CD4-positive, alpha-beta T cell treated with Interleukin-4 for 1 hour (primary cell): Measurements from ENCODE around the gene FSTL3.
A peak's percentile ranks its signal among the peaks of the same experiment; 100 is the strongest.
"Not testable (repeated sequence)": the region's sequence is repeated elsewhere in the genome, so short reads cannot be mapped to it uniquely, and the experiment has no call there.

Experiments
- DNase-seq, 2 donors: peaks; one replicate each; pipeline ENCODE4 v3.0.0-alpha.2; 2020 to 2022

Gene FSTL3

DNA sequence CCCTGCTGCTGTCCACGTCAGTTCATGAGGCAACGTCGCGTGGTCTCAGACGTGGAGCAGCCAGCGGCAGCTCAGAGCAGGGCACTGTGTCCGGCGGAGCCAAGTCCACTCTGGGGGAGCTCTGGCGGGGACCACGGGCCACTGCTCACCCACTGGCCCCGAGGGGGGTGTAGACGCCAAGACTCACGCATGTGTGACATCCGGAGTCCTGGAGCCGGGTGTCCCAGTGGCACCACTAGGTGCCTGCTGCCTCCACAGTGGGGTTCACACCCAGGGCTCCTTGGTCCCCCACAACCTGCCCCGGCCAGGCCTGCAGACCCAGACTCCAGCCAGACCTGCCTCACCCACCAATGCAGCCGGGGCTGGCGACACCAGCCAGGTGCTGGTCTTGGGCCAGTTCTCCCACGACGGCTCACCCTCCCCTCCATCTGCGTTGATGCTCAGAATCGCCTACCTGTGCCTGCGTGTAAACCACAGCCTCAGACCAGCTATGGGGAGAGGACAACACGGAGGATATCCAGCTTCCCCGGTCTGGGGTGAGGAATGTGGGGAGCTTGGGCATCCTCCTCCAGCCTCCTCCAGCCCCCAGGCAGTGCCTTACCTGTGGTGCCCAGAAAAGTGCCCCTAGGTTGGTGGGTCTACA is 6.6 kb downstream of the FSTL3 start:
- no peak for DNase-seq

DNA sequence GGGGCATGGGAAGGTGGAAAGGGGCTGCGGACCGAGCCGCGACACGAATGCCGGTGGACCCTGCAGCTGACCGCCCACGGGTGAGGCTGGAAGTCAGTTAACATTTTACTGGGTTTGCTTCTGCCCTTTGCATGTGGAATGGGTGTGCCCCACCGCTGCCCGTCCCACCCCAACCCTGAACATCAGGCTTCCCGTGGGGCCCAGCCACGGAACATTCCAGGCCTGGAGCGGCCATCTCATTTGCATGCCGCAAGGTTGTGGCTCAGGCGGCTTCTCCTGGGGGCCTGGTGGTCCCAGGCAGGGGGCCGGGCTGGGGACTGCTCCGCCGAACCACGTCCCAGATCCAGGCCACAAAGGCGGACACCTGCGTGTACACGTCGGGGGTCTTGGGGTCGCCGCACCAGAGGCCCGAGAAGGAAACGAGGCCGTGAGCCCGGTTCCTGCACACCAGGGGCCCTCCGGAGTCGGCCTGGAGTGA is 9.3 kb downstream of the FSTL3 start:
- no peak for DNase-seq

DNA sequence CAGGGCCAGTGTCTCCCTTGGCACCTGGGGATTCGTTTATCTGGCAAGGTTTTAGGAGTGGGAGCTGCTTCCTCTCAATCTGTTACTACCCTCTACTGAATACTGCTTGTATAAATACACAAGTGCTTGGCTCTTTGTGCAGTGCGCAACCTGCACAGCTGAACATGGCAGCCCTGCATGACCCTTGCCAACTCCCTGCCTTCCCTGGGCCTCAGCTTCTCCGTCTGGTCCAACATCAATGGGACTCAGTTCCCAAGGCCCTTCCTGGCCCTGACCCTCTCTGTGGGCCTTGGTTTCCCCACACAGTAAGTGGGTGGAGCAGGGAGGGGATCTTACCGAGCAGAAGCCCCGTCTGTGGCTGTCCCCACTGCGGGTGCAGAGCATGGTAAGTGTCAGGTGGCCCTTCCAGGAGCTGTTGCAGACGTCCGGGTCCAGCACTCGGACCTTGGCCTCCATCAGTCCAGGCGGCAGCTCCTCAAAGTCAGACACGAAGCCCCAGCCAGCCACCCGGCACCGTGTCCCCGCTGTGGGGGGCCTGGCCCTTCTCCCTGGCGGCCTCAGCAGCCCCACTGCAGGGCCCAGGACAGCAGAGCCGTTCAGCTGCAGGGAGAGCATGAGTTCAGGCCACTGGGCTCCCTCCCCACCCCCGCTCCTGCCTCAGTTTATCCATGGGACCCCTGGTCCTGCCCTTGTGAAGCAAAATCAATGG is 10.6 kb downstream of the FSTL3 start:
- DNase-seq, result no peak

DNA sequence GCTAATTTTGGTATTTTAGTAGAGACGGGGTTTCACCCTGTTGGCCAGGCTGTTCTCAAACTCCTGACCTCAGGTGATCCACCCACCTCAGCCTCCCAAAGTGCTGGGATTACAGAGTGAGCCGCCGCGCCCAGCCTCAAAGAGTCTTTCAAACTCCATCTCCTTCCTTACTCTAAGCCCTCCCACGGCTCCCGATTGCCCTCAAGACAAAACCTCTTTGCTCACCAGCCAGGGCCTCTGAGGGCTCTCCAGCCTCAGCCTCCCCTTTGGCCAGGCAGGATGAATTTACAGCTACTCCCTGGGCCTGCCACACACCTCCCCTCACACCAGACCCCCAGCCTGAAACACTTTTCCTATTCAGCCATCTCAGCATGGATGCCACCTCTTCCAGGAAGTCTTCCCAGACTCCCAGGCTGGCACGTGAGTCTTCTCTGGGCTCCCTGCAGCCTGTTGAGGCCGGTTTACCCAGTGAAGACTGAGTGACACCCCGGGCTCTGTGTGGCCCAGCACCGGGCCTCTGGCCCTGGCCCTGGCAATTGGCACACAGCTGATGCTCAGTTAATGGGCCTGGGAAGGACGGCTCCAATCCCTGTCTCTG is 11.5 kb downstream of the FSTL3 start:
- DNase-seq, result no peak

DNA sequence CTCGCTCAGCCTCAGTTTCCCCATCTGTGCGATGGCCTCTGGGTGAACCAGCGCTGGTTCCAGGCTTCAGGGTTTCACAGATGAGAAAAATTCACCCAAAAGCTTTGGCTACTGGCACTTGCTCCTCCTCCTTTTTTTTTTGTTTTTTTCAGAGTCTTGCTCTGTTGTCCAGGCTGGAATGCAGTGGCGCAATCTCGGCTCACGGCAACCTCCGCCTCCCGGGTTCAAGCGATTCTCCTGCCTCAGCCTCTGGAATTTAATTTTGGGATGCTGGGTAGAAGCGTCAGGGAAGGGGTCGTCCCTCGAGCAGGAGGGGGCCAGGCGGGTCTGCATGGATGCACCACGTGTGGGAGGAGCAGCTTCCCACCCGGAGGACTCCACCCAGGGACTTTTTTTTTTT is 12.0 kb downstream of the FSTL3 start:
- DNase-seq, result no peak

DNA sequence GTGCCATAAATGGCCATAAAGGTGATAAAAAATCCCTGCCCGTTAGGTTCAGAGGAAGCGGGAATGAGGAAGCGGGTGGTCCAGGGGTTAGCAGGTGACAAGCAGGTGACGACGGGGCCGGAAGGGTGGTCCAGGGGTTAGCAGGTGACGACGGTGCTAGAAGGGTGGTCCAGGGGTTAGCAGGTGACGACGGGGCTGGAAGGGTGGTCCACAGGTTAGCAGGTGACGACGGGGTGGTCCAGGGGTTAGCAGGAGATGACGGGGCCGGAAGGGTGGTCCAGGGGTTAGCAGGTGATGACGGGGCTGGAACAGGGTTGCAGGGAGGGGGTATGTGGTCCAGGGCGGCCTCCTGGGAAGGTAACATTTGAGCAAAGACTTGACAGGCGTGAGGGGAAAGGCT is 12.8 kb downstream of the FSTL3 start:
- DNase-seq, result no peak

DNA sequence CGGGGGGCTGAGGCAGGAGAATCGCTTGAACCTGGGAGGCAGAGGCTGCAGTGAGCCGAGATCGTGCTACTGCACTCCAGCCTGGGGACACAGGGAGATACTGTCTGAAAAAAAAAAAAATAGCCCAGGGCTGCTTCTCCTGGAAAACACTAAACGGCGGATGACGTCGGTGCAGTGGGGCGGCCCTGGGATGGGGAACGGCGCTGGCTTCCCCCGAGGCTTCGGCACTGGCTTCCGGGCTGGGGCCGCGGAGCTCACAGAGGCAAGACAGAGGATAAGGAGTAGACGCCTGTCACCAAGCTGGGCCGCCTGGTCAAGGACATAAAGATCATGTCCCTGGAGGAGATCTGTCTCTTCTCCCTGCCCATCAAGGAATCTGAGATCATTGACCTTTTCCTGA is 14.0 kb downstream of the FSTL3 start:
- no peak for DNase-seq

DNA sequence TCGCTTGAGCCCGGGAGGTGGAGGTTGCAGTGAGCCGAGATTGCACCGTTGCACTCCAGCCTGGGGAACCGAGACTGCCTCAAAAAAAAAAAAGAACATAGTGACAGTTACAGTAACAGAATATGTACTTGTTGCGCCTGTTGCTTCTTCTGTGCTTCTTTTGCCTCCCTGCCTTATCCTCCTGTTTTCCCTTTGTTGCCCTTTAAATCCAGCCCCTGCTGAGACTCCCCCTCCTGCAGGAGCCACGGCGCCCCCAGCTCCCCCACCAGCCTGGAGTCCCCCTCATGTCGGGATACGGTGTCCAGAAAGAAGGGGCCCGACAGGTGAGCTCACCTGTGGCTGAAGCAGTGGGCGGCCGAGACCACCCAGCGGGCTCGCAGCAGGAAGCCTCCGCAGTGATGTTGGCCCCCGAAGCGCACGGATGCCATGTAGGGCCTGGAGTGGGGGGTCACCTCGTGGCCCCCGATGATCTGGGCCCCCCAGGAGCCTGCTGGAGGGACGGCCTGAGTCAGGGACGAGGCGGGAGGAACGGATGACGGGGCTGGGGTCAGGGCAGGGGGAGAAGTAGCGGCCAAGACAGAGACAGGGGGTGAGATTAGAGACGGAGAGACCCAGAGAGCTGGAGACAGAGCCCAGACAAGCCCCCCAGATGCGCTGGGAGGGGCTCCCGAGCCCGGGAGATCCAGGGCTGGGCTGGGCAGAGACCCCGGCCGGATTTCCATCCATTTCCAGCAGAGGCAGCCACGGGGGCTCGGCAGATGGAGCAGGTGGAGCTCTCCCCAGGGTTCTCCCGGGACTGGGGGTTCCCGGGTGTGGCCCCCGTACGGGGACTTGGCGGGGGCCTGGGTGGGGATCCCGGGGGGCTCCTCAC is 18.5 kb downstream of the FSTL3 start:
- no peak for DNase-seq

DNA sequence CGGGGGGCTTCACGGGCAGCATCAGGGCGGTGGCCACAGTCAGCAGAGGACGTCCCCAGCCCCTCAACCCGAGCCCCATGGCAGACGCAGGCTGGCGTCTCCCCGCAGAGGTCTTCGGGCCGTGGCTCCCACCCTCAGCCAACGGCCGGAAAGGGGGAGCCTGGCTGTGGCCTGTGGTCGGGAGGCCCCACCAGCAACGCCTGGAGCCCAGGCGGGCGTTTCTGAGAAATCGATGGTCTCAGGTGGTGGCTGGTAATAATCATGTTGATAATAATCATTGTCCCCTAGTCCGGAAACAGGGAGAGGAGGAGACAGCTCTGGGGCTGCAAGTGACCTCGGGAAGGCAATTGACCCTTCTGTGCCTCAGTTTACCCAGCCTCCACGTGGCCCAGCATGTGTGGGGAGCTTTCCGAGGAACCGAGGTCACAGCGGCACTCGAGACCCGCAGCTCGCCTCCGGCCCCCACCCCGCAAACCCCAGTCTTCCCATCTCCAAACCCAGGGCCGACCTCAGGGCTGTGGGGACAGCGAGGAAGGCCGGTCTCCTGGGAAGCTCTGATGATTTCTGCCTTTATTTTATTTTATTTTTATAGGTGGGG is 19.3 kb downstream of the FSTL3 start, which contains the start of gene PRSS57:
Gene PRSS57 (minus strand): TSS at position 101 of the 598 bp plus-strand sequence. CDS start 22 bp downstream, at position 79.
- no peak for DNase-seq

DNA sequence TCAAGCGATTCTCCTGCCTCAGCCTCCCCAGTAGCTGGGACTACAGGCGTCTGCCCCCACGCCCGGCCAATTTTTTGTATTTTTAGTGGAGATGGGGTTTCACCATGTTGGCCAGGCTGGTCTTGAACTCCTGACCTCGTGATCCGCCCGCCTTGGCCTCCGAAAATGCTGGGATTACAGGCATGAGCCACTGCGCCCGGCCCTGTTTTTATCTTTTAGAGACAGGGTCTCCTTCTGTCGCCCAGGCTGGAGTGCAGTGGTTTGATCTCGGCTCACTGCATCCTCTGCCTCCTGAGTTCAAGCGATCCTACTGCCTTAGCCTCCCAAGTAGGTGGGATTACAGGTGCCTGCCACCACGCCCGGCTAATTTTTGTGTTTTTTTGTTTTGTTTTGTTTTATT is 22.3 kb downstream of the FSTL3 start:
- DNase-seq, result not testable (repeated sequence)

DNA sequence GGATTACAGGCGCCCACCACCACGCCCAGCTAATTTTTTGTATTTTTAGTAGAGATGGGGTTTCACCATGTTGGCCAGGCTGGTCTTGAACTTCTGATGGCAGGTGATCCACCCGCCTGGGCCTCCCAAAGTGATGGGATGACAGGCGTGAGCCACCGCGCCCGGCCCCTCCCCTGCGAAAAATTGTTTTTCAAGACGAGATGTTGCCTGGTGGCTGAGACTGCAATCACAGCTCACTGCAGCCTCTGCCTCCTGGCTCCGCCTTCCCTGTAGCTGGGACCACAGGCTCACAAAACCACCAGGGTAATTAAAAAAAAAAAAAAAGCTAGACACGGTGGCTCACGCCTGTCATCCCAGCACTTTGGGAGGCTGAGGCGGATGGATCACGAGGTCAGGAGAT is 23.7 kb downstream of the FSTL3 start:
- DNase-seq, result not testable (repeated sequence)

DNA sequence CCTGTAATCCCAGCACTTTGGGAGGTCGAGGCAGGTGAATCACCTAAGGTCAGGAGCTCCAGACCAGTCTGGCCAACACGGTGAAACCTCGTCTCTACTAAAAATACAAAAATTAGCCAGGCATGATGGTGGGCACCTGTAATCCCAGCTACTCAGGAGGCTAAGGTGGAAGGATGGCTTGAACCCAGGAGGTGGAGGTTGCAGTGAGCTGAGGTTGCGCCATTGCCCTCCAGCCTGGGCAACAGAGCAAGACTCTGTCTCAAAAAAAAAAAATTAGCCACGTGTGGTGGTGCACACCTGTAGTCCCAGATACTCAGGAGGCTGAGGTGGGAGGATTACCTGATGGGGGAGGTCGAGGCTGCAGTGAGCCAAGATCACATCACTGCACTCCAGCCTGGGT is 26.7 kb downstream of the FSTL3 start:
- DNase-seq, result not testable (repeated sequence)

DNA sequence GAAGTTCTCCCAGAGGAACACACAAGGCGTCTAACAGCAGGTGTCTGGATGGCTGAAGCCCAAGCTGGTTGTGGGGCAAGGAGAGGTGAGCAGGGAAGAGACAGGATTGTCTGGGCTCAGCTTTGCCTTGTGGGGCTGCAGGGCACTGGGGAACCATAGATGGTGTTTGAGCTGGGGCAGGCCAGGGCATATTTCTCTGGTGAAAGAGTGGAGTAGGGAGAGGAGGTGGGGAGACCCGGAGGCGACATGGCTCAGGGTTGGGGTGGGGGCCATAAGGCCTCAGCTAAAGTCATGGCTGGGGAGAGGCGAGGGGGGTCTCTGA is 27.1 kb downstream of the FSTL3 start:
- no peak for DNase-seq

DNA sequence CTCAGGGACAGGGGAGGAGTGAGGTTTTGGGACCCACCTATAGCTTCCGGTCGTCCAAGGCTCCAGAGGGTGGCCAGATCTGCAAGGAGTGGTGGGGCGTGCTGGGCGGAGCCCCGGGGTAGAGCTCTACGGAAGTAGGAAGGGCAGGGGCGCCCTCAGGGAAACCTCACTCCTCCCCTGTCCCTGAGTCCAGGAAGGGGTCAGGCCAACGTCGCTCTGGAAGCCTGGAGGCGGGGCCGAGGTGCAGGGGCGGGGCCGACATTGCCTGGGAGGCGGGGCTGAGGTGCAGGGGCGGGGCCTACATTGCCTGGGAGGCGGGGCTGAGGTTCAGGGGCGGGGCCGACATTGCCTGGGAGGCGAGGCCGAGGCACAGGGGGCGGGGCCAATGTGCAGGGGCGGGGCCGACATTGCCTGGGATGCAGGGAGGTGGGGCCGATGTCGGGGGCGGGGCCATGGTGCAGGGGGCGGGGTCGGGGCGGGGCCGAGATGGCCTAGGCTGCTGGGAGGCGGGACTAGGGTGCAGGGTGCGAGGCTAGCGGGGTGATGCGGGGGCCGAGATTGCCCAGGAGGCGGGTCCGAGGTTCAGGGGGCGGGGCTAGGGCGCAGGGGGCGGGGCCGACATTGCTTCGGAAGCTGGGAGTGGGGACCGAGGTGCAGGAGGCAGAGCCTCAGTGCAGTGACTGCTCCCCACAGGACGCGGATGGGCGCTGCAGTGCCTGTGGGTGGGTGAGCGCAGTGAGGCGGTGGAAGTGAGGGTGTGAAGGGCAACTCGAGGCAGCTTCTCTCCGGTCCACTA is 27.7 kb downstream of the FSTL3 start:
- DNase-seq, result peak; percentile 64 to 80

DNA sequence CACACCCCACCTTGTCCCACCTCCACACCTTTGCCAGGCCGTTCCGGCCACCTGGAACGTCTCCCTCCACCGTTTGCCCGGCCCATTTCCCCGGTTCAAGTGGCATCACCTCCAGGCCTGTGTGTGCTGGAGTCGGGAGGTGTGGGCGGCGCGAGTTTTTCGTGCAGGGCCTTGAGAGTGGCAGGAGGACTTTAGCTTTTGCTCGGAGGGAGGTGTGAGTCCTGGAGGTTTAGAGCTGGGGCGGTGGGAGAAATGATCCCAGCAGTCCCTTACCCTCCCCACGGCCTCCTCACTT is 28.2 kb downstream of the FSTL3 start:
- DNase-seq, result no peak

DNA sequence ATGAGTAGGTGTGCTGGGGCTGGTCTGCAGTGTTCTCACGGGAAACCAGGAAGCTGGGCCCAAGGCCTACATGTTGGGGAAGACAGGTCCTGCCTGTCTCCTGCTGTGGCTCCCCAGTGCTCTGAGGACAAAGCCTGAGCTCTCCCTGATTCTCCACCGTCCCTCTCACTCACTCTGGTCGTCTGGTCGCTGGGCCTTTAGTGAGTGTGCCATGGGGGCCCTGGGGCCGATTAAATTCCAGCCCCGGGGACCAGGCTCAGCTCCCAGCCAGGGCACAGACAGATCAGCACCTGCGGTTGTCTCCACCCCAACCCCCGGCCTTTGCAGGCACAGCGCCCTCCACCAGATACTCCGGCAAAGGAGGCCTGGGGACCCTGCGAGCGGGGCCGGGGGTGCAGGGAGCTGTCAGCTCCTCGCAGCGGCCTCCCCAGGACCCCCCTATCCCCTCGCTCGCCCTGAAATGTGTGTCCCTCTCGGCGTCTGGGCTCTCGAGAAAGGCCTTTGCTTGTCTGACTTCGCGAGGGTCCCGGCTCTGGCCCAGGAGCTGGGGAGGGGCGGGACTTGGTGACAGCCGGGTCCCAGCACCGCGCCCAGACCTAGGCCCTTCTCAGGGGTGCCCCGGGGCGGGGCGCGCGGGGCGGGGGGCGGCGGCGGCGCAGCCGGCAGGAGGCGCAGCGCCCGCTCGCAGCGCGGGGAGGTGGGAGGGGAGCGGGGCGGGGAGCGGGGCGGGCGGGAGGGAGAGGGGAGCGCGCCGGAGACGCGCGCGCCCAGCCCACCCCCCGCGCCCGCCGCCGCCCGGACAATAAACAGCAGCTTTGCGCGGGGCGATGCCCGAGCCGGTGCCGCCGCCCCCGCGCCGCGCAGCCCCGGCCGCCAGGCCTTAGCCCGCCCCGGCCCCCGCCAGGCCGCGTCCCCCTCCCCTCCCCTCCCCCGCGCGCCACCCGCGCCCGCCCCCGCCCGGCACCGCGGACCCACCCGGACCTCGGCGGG is 32.3 kb downstream of the FSTL3 start, which contains the start of gene PALM:
Gene PALM (plus strand): TSS at position 782 of the 990 bp plus-strand sequence. CDS start 212 bp downstream, outside the sequence.
- no peak for DNase-seq

DNA sequence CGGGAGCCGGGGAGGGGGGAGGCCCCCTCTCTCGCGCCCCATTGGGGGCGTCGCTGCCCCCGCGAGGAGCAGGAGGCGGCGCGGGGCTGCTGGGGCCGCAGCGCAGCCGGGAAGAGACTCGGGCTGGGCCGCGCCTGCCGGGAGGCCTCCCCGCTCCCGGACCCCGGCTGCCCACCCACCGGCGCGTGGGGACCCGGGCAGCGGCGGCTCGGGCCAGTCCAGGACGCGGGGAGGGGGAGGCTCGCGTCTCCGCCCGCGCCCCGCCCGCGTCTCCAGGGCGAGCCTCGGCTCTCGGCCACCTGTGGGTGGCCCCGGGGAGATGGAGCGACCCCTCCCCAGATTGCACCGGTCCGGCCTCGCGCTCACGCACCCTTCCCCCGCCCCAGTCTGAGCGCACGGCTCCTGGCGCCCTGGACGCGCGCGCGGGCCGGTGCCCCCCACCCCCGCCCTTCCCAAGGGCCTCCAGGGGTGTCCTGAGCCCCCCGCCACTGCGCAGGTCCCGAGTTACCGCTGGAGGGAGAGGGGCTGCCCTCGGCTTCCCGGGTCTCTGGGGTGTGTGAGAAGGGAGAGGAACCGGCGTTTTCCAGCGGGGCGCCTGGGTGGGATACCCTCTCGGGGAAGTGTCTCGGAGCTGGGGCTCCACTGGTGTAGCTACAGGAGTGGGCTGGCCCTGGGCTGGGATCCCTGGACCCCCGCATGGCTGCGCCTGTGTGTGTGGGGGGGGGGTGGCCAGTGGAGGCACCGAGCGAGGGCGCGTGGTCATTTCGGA is 33.2 kb downstream of the FSTL3 start:
- DNase-seq, result no peak

DNA sequence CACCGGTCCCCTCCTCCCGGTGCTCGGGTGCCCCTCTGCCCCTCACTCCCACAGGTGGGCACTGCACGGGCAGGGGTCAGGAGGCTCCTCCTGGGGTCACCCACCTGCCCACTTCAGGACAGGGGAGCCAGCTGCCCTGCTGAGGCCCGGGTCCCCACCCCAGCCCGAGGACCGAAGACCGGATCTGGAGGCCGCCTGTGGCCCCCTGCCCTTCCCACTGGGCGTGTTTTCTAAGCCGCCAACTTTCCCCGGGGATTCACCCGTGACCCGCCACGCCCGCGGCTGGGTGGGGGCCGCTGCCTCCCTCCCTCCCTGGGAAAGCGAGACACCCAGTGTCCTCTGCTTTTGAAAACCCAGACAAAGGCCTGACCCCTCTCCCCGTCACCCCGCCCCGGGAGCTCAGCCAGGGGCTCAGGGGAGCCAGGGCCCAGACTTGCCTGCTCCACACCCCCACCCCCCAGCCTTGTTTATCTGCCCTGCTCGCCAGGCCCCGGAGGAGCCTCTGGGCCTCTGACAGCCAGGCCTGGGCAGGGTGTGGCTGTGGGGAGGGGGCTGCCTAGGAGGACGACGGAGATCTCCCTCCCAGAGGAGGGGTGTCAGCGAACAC is 33.9 kb downstream of the FSTL3 start:
- no peak for DNase-seq

DNA sequence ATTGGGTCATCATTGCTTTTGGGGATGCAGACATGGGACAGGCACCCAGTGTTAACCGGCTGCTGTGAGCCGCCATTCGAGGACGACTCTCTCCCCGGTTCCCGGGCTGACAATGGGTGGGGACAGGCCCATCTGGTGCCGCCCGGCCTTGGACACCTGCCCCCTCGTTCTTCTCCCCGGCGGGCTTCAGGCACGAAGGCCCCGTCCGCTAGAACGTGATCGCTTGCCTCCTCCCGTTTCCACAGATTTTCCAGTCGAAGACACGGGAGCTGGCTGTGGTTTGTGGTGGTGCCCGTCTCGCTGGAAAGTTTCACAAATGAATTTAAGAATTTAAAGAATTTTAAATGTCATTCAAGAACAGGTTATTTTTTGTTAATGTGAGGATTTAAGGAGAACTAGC is 34.6 kb downstream of the FSTL3 start:
- DNase-seq, result no peak

DNA sequence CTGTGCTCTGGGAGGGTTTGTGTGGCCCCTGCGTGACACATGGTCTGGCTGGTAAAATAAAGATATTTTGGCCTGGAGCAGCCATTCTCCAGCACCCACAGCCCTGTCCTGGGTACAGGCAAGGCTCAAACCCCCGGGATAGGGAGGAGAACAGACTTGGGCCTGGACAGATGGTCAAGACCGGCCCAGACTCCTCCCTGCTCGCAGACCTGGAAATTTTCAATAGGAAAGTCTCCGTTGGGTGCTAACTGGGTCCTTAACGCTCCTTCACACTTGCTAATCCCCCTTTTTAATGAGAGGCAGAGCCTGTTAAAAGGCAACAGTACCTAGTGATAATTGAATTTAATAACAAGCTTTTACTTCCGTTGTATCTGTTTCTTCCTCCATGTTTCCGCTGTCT is 35.1 kb downstream of the FSTL3 start:
- DNase-seq, result no peak
